Loucy (cell line): ENCODE results near the gene STOML2.

Experiments used
- EZH2phosphoT487 ChIP-seq: fragments of 200-600 bp; IDR thresholded peaks from 2 replicates; pipeline ENCODE4 v1.6.1; 2018; ENCODE audit warnings: antibody characterized with exemption, mild to moderate bottlenecking, moderate library complexity, borderline replicate concordance
- TF ChIP-seq, protein P1 (sequence below): fragments of 200-600 bp; sonication (generic); conservative IDR thresholded peaks from 2 replicates; pipeline ENCODE4 v1.5.1; 2014; ENCODE audit warnings: mild to moderate bottlenecking, antibody characterized with exemption, low read length

DNA sequence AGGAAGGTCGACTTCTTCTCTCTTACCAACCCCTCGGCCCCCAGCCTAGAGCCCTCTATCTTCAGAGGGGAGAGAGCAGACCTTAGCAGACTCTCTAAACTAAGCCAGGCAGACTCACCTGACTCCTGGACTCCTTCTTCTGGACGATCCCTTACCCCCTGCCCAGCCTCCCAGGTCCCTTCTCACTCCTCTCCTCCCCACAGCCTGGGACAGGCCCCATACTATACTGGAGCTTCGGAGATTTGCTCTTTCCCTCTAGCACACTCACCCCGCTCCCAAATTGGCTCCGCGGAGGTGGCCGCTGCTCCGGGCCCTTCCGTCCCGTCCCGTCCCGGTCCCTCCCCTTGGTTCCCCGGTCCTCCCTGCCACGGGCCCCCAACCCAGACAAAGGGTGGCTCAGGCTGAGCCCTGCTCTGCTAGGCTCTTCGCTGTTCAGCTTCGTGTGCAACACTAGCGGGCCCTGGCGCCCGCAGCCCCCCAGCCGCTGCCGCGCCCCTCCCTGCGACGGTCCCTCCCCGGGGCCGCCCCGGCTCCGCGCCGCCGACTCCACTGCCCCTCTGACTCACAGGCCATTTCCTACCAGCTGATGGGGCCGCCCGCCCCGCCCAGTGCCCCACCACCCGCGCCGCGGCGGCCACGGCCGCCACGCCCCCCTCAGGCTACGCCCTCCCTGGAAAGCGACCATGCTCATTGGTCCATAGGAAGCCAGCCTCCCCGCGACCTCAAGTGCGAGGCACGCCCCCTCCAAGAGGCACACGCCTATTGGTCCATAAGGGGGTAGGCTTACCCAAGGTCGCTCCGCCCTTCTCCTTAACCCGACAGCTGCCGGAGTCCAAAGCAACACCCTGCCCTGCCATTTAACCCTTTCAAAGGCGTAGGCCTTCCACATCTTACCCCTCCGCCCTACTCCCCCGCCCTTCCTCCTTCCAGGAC lies 8.3 kb upstream of the STOML2 start:
- TF ChIP-seq, protein P1, sequence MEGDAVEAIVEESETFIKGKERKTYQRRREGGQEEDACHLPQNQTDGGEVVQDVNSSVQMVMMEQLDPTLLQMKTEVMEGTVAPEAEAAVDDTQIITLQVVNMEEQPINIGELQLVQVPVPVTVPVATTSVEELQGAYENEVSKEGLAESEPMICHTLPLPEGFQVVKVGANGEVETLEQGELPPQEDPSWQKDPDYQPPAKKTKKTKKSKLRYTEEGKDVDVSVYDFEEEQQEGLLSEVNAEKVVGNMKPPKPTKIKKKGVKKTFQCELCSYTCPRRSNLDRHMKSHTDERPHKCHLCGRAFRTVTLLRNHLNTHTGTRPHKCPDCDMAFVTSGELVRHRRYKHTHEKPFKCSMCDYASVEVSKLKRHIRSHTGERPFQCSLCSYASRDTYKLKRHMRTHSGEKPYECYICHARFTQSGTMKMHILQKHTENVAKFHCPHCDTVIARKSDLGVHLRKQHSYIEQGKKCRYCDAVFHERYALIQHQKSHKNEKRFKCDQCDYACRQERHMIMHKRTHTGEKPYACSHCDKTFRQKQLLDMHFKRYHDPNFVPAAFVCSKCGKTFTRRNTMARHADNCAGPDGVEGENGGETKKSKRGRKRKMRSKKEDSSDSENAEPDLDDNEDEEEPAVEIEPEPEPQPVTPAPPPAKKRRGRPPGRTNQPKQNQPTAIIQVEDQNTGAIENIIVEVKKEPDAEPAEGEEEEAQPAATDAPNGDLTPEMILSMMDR, result no peak
- TF ChIP-seq EZH2phosphoT487, result no peak
